ENCODE measurements around the gene ZMIZ1. TPM values are rescaled to one million over a fixed set of nuclear protein-coding genes. Genes with fewer than 3 reads are reported as not detected.
"Not testable (repeated sequence)": the region's sequence is repeated elsewhere in the genome, so short reads cannot be mapped to it uniquely, and the experiment has no call there.

The ZMIZ1 gene
- total RNA-seq, 1 donor from 2014 or later, result 14.7 TPM

DNA sequence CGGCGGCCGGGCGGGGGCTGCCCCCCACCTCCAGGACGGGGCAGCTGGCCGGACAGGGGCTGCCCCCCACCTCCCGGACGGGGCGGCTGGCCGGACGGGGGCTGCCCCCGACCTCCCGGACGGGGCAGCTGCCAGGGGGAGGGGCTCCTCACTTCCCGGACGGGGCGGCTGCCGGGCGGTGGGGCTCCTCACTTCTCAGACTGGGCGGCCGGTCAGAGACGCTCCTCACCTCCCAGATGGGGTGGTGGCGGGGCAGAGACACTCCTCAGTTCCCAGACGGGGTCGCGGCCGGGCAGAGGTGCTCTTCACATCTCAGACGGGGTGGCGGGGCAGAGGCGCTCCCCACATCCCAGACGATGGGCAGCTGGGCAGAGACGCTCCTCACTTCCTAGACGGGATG is 210.3 kb downstream of the ZMIZ1 start:
- not testable (repeated sequence) for DNase-seq (ENCODE audit: low read depth in 2 of 2)

DNA sequence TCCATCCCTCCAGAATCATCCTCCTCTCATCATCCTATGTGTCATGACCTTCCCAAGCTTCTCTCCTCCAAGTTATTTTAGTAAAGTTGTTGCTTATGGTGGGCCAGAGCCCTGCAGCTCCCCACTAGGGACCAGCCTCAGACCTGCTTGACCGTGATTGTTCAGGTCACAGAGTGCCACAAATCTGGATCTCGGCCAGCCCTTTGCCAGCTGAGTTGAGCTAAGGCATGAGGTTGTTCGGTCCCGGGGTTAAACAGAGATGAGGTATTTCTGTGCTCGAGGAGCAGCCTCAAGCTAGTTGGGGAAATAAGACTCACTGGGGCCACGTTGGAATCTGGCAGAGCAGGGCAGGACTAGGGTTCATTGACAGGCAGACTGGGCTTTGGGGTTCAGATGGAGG is 212.2 kb downstream of the ZMIZ1 start:
- DNase-seq (ENCODE audit: low read depth in 2 of 2), result no peak

DNA sequence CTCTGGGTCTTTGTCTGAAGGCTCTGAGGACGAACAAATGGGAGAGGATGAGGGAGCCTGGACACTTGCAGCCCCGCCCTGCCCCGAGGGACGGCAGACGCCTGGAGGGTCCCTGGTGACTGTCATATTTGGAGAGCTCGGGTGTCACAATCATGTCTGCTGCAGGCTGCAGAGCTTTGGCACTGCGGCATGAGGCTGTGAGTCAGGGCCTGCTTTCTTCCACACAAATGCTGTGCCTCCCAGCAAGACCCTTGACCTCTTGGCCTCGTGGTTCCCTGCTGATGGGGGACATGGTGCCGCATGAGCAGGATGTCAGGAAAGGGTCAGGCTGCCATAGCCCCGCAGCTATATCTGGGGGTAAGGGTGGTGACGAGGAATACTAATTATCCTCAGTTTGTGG is 213.6 kb downstream of the ZMIZ1 start:
- no peak for DNase-seq (ENCODE audit: low read depth in 2 of 2)

DNA sequence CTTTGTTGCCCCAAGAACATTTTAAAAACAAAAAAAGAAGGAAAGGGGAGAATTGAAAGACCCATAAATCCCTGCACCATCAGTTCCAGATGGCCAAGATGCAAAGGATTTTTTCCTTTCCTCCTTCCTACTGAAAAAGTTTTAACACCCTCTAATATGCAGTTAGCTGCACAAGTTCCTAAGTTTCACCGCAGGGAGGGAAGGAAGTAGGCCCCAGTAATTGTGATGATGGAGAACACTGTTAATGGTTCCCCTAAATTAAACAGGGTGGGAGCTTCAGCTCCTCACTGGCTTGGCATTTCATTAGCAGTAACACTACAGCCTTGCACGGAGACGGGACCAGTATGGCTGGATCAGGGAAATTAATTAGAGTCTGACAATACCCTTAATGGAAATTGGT is 214.8 kb downstream of the ZMIZ1 start:
- DNase-seq (ENCODE audit: low read depth in 2 of 2), result no peak

DNA sequence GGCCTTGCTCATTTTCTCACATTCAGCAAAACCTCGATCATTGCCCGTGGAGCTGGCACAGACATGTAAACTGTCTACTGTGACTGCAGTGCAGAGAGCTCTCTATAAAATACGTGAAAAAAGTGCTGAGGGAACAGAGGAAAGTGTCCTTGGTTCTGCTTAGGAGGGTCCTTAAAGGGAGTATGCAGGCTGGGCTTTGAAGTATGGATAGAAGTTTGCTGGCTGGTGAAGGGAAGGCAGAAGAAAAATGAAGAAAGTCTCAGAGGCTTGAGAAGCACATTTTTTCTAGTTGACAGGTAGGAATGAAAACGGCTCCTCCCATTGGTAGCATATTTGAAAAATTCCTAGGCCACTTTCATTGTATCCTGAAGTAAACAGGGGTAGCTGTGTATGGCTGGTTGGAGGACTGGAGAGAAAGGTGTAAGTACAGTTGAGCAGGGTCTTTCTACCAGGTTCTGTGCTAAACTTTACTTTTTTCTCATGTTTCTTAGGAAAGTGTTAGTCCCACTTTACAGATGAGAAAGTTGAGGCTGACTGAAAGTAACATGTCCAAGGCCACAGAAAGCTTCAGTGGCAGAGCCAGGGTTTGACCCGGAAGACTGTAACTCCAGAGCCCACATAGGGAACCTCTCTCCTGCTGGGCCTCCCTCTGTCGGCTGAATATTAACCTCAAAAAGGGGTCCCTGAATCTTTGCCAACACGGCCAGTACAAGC is 215.5 kb downstream of the ZMIZ1 start:
- no peak for DNase-seq (ENCODE audit: low read depth in 2 of 2)

DNA sequence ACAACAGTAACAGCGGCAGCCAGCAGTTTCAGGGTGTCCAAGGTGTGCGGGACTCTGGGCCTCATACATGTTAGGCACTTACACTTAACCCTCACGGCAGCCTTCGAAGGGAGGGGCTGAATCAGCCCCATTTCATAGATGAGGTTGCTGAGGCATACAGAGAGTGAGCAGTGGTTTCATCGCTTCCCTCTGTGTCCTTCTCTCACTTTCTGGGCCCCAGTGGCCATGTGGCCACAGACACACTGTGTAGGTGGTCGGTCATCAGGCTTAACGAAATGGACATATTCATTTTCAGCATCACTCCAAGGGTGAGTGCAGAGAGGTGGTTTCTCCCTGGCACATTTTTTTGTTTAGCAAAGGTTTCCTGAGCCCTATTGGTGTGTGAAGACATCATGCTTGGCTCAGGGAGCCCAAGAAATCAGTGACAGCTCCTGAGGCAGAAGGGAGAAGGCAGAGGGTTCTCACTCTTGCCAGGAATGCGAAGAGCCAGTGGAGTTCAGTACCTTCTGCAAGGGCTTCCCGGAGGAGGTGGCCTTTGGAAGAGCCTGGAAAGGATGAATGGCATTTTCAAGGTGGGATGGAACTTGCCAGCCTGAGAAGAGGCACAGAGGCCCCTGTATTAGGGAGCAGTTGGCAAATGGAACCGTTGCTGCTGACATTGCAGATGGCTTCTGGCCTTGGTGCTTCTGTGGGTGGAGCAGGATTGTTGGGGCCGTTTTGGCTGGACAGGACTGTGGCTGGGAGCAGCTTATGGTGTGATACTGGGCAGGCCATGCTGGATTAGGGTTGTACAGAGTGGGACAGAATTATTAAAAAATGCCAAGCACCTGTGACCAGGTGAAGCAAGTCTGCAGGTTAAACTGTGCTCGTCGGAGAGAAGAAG is 216.8 kb downstream of the ZMIZ1 start:
- DNase-seq (ENCODE audit: low read depth in 2 of 2), result no peak

DNA sequence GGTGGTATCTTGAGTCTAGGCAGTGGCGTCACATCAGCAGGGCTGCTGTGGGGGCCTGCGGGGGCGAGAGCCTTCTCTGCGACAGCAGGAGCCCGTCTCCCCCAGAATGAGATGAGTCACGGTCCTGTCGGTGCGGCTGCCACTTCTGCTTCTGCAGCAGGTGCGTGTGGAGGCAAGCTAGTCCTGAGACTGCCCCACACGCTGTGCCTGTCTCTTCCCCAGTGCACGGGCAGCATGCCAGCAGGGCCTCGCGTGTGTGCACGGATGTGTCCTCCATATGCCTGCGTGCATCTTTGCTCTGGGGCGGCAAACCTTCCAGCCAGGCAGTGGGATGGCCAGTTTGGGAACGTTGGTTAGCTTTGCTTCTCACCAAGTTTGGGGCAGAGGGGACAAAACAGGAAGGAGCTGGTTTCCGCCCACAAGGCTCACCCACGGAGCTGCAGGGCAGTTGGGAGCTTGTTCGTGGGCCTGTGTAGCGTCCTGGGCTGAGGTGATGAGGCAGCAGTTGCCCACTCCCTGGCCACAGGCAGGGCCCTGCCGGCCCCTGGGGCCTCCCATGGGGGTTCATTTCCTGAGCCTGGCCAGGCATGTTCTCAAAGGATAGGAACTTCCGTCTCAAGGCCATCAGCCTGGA is 217.7 kb downstream of the ZMIZ1 start:
- peak; percentile 90 for DNase-seq (ENCODE audit: low read depth in 2 of 2)

DNA sequence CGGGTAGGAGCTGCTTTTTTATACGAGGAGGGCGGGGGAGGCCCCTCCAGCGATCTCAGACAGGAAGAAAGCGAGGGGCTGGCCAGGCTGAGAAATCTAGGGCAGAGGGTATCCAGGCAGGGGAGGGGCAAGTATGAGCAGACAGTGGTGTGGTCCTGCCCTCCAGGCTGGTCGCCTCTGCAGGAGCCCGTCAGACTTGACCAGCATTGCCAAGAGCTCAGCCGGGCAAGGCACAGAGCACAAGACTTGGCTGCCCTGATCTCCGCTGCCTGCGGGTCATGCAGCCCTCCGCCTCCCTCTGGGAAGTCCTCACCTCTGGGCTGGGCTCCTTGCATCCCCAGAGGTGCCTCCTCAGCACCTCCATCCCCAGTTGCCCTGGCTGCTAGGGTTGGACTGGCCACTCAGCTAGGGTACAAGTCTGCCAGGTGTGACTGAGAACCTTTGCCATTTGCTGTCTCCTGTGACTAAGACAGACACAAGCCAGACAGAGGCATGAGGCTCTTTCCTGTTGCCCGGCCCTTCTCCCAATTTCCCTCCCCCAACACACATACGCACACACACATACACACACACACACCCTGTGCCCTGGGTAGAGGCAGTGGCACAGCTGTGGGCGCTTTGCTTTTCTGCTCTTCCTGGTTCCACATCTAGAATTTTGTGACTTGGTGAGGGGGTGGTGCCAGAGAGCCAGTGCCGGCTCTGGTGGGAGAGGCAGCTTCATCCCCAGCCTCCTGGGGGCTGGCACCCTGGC is 219.4 kb downstream of the ZMIZ1 start:
- no peak for DNase-seq (ENCODE audit: low read depth in 2 of 2)

DNA sequence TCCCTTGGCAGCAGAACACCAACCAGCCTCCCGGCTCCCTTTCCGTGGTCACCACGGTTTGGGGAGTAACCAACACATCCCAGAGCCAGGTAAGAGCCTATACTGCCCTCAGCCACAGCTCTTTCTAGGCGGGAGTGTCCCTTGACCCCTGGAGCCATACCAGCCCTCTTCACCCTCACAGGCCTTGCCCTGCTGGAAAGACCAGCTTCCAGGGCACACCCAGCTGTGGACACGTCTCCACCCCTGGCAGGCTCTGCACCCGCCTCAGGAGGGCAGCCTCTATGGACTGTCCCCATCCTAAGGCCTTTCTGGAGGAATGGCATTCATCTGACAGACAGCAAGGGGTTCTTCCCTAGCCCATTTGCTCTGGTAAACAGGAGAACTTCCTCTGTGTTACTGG is 221.0 kb downstream of the ZMIZ1 start:
- DNase-seq (ENCODE audit: low read depth in 2 of 2), result no peak

DNA sequence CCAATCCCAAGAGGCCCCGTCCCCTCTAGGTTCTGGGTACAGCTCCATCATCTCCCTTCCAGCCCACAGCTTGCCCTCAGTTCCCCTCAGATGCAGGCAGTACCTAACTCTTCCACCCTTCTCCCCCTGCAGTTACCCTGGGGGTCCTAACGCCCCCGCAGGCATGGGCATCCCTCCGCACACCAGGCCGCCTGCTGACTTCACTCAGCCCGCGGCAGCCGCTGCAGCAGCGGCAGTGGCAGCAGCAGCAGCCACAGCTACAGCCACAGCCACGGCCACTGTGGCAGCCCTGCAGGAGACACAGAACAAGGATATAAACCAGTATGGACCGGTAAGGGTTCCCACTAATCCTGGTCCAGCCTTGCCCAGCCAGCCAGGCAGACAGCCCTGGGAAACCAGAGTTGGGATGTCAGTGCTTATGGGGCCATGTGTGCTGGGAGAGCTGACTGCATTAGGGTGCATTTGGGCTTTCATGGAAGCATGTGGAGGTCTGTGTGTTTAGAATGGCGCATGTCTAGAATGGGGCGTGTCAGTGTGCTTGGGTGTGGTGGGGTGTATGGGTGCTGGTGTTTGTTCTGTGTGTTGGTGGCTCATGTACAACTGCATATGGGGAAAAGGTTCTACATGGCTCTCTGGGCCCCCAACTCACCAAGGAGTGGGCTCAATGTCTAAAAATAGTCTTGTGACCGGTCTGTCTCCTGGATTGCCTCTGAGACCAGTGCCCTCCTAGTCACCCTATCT is 223.4 kb downstream of the ZMIZ1 start:
- DNase-seq (ENCODE audit: low read depth in 2 of 2), result no peak

DNA sequence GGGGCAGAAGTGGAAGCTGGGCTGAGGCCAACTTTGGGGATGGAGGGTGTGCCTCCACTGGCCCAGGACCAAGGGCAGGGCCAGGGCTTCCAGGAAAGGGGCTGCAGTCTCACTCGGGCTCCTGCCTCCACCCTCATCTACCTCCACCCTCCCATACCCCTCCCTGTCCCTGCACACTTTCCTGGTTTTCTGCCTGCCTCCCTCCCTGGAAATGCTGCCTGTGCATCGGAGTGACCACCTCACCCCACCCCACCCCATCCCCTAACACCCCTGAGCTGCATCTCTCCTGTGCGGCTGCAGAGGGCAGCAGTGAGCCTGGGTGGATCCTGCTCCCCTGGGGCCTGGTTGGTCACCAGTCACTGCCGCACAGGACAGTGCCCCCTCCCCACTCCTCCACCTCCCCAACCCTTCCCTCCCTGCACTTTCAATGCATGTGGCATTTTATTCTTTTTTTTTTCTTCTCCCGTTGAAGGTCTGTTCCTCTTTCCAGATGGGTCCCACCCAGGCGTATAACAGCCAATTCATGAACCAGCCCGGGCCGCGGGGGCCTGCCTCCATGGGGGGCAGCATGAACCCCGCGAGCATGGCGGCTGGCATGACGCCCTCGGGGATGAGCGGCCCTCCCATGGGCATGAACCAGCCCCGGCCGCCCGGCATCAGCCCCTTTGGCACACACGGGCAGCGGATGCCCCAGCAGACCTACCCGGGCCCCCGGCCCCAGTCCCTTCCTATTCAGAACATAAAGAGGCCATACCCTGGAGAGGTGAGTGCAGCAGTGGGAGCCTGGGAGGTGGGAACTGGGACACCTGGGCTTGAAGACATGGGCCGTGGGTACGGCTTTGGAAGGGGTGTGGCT is 224.4 kb downstream of the ZMIZ1 start:
- peak; percentile 28 to 42 for DNase-seq (ENCODE audit: low read depth in 2 of 2)

DNA sequence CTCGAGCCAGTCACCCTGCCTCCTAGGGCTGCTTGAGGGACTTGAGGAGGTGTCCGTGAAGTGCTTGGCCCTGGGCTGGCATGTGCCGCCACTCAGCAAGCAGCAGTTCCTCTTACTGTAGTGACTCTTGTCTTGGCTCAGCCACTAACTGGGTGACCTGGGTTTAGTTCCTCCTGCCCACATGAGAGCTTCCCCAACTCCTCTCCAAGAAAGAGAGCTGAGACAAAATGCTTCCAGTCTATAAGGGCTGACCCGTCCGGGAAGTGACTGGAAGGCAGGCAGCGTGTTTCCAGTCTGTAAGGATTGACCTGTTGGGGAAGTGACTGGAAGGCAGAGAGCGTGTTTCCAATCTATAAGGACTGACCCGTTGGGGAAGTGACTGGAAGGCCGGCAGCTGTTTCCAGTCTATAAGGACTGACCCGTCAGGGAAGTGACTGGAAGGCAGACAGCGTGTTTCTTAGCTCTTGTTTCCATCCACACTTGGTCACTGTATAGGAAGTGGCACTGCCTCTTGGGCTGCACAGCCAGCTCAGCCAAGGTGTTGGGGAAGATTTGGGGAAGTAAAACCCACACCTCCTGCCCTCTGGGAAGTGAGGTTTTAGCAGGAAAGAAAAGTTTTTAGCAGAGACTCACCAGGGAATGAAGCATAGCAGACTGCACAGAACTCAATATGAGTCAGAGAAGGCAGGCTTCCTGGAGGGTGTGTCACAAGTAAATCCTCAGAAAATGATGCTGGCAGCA is 225.2 kb downstream of the ZMIZ1 start:
- peak in 1 of 2 donors; percentile 76 for DNase-seq (ENCODE audit: low read depth in 2 of 2)

DNA sequence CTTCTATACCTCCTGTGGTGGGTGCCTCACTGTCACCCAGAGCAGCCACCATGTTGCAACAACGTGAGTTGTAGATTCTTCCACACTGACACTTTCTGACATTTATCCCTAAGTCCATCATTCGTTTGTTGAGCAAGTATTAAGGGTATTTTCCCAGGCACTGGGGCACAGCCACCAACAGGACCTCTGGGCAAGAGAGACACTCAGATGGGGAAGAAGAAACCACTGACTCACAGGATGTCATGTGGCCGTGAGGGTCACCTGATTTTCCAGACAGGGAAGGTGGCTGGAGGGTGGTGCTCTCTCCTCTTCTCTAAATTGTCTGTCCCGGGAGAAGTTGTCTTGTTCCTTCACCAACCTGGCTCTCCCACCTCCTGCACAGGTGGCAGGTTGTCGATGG is 226.8 kb downstream of the ZMIZ1 start:
- peak; percentile 25 to 44 for DNase-seq (ENCODE audit: low read depth in 2 of 2)

DNA sequence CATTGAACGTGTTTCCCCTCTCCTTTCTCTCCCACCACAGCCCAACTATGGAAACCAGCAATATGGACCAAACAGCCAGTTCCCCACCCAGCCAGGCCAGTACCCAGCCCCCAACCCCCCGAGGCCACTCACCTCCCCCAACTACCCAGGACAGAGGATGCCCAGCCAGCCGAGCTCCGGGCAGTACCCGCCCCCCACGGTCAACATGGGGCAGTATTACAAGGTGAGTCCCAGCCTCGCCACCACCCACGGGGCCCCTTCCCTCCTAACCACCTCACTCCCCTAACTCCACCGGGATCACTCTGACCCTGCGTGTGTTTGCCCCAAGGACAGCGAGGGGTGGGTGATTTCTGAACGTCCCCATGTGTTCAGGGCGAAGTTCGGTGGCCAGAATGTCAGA is 227.7 kb downstream of the ZMIZ1 start:
- no peak for DNase-seq (ENCODE audit: low read depth in 2 of 2)

DNA sequence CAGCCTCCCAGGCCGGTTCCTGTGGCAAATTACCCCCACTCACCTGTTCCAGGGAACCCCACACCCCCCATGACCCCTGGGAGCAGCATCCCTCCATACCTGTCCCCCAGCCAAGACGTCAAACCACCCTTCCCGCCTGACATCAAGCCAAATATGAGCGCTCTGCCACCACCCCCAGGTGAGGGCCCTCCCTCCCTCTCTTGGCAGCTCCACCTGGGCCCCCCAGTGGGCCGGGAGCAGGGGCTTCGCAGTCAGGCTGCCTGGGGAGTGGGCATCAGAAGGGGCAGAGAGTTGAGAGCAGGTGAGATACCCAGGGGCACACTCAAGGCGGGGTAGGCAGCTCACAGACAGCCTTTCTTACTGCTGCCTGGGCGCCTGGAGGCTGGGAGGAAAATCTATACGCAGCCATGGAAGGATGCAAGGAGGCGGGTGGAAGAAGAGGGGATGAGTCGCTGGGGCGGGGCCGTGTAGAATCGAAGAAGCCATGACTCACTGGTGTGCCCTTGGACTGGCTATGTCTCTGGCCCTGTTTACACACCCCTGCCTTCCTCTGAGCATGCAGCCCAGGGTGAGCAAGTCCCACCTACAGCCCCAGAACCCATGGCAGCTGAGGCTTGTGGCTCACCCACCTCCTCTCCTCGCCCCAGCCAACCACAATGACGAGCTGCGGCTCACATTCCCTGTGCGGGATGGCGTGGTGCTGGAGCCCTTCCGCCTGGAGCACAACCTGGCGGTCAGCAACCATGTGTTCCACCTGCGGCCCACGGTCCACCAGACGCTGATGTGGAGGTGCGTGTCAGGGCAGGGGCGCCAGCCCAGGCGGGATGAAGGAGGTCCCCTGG is 229.9 kb downstream of the ZMIZ1 start:
- DNase-seq (ENCODE audit: low read depth in 2 of 2), result peak in 1 of 2 donors; percentile 94

DNA sequence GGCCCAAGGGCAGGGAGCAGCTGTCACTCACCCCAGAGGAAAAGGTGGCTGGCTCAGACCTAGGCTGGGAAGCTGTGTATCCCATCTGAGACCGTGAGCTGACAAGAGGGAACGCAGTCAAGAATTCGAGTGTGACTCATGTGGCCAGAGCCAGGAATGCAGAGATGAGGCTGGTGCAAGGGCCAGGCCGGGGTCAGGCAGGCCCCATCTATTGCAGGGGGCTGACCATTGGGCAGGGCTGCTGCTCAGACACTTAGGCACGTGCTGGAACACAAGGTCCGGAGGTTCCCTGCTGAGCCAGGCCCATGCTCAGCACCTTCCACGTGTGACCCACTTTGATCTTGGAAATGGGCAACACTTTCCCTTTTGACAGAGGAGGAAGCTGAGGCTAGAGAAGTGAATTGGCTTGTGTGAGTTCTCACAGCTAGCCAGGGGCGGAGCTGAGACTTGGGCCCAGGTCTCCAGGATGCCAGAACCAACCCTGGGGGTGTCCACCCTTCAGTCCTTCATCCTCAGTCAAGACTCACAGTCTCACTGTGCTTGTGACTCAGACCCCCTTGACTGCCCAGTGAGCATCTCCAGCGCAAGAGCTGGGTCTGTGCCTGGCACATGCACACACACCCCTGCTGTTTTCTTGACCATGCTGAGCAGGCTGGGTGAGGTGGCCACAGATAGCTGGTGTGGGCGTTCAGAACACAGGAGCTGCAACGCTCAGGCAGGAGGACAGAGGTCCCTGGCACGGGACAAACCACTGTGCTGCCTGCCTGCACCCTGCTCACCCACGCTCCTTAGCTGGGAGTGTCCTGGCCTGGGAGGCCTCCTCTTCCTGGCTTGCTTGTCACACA is 230.9 kb downstream of the ZMIZ1 start:
- DNase-seq (ENCODE audit: low read depth in 2 of 2), result peak in 1 of 2 donors; percentile 64

DNA sequence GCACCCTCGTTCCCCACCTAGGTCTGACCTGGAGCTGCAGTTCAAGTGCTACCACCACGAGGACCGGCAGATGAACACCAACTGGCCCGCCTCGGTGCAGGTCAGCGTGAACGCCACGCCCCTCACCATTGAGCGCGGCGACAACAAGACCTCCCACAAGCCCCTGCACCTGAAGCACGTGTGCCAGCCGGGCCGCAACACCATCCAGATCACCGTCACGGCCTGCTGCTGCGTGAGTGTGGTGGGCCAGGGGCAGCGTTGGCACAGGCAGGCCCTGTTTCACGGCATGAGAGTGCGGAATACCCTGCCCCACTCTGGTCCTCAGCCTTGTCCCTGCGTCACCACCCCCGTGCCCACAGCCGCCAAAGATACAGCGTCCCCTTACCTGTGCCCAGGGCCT is 231.9 kb downstream of the ZMIZ1 start:
- DNase-seq (ENCODE audit: low read depth in 2 of 2), result no peak

Measured in lung microvascular endothelial cell (primary cell).